Stromal cell of bone marrow (primary cell): ENCODE data around the gene KDM5B.

ENCODE experiments used
- DNase-seq: peaks from one replicate; pipeline ENCODE4 v3.0.0-alpha.2; 2012; ENCODE audit warnings: low read depth

Gene KDM5B

DNA sequence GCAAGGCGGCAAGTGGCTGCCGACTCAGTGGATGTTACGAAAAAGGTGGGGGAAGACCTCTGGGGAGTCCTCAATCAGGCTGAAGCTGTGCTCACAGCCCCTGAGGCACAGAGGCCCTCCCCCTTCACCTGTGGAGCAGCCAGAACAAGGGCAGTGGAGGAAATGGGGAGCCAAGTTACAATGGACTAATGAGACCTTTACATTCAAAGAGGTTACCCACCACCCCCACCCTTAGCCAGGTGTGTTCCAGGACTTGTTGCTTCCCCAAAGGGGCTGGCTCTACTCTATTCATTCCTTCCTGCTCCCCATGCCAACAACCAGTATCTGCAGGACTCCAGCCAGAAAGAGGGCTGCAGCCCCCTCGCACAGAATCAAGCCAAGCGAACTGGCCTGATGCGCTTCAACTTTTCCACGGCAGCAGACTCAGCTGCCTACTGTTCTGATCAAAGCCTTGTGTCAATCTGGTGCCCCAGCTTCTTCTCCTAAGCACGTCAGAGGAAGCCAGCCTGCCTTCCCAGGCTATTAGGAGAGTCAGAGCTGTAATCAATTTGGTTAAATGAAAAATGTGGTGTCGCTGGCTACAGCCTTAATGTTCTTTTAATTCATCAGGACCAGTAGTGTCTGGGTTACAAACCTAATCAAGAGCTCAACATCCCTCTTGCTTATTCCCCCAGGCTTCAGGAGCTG is 96.1 kb downstream of the KDM5B start:
- no peak for DNase-seq

DNA sequence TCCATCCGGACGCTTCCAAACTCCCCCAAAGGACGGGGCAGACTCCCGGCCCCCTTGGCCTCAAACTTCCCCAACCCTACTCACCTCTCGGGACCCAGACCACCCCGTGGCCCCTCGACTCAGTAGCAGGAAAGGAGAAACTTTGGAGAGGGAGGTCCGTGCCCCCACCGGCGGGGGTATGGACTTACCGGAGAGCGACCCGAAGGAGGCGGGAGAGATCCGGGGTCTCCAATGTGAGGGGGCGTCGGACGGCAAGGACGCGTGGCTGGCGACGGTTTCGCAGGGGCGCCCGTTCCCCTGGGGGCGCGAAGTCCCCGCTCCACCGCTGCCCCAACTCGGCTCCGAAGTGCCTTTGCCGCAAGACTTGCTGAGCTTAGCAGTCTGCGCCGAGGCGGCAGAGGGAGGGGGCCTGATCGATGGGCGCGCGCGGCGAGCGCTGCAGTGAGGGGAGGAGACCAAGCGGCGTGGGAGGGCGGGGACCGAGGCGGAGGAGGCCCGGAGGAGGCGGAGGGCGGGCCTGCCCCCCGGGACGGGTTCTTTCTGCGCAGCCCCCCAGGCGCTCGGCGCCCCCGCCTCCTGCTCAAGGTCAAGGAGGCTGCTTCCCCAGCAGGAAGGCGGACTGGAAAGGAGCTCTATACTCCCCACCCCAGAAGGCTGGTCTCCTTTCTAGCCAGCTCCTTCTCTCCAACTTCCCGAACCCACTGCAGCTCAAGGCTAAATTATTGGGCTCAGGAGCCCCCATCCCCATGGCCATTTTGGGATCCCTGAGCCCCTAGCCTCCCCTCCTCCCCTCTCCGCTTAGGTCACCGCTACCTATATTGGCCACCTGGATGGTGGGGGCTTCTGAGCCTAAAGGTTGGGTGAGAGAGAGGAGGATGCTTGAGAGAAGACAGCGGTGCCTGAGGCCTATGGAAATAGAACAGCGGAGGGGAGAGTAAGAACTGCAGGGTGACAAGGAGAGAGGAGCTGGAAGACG is 97.9 kb downstream of the KDM5B start, which contains the start of gene SYT2:
Gene SYT2 (minus strand): TSS at position 385 of the 976 bp plus-strand sequence. CDS start 104,682 bp downstream, outside the sequence.
- no peak for DNase-seq

DNA sequence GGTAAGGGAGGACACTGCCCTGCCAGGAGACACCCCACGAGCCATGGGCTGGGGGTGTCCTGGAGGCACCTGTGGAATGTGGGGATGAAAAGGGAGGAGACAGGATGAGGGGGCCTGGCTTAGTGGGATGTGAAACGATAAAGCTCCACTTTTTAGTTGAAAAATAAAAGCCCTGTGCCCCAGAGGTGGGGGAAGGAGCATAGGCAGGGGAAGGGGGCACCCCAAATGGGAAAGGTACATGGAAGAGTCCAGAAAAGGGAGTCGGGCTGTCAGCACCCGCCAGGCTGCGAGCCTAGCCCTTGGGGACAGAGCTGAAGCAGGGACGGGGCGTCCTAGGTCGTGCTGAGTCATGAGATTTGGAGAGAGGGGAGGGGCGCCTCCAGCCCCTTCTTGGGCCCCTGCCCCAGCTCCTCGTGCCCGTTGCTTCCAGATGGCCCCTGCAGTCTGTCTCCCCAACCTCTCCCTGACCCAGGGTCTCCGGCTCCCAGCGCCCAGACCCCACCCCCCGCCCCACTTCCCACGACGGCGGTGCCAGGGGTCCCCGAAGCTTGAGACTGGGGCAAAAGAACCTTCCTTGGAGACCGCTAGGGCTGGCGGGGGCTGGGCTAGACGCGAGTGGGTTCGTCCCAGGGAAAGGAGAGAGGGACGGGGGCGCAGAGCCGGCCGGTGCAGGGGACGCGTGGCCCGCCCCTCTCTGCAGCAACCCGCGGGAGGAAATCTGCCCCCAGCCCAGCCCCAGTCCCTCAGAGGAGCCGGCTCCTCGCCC is 98.8 kb downstream of the KDM5B start:
- DNase-seq, result no peak

DNA sequence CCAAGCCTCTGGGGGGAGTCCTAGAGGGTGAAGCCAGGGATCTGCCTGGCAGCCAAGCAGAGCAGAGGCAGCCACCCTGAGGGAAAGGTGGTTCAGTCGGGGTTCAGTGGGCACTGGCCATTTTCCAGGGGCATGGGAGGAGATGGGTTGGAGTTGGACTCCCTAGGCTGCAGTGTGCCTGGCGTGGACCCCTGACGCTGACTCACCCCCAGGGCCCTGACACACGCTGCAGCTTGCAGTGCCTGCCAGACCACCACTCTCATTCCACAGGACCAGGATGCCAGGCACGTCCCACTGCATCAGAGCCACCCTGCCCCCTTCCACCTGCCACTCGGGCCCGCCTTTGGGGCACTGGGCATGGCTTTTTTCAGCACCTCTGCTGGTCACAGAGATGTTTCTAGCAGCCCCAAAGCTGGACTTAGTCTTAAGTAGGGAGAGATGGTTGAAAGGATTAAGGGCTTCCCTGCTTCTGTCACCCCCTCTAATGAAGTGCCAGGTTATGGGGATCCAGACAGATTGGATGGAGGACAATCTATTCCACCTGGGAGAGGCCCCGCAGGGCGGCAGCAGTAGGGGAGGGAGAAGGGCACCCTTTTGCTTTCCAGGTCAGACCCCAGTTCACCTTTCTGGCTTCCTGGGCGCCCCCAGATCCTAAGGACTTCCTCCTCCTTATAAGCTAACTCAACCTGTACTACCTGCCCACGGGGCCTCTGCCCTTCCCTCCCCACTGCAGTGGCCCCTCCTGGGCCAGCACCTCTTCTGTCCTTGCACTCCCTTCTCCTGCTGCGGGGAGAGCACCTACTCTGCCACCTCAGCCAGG is 99.6 kb downstream of the KDM5B start:
- DNase-seq, result no peak

DNA sequence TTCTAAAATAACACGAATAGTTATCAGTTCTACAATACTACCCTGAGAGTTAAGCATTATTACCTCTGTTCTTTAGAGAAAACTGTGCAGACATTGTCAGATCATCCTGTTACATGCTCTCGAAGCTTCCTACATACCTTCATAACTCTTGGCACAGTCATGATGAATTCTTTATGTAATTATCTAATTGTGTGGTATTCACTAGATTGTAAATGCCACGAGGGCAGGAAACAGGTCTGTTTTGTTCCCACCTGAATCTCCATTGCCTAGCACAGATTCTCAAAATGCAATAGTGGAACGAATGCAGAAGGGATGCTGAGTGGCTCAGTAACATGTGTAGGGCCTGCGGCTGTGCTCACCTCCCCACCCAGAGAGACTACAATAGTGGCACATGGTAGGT is 101.4 kb downstream of the KDM5B start:
- DNase-seq, result no peak

DNA sequence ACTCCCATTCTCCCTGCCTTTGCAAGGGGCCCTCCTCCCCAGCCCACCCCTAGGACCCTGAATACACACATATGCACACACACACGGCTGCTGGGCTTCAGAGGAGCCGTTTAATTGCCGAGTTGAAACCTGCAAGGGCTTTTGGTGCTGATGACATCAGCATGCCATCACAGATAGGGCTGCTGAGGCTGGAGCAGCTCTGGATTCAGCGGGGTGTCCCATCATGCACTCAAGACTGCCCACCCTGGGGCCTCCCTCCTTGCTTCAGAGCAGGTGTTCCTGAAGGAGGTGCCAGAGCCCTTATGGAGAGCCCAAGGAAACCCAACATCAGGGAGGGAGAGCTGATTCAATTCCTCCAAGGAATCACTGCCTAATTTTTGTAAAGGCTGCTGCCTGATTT is 103.6 kb downstream of the KDM5B start:
- no peak for DNase-seq

DNA sequence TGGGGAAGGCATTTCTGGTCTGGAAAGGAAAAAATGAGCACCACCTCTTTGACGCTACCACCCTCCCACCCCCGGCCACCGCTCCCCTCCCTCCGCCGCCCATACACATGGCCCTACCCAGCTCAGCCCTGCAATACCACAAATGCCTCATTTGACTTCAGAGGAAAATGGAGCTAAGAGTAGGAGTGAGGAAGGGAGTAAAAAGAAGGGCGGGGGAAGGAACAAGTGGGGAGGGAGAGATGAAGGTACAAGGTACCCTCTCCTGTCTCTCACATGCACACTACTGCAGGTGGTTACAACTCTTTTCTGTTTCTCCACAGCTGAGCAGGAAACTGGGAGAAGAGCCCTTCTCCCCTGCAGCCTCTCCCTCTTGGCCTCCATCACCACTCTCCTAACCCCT is 105.0 kb downstream of the KDM5B start:
- DNase-seq, result no peak

DNA sequence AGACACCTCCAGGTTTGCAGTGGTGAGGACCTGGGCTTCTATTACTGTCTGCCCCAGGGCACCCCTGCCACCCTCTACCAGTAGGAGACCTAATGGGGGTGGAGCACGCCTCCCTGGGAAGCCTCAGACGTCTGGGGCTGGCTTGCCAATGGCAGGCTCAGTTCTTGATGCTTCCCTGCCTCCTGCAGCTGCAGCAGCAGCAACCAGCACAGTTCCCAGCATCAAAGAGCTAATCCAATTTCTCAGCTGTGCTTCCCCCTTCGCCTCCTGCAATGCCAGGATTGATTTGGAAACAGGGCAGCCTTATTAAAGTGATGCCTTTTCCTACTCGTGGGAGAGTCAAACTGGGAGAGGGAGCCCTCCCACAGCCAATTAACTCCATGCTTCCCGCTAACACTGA is 106.1 kb downstream of the KDM5B start:
- DNase-seq, result no peak

DNA sequence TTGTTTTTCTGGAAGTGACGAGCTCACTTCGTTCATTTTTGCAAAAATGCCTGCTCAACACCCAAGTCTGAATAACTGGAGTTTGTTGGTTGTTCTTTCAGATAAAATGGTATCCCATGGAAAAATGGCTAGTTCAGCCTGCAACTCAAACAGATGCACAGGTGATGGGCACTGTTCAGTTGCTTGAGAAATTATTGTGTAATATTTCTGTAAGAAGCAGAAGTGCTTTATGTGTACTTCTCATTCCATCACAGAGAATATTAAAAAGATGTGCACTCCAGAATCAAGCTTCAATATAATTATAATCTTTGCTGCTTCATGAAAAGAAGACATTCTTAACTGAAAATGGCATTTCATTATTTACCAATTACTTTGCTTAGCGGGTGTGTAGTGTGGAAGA is 107.0 kb downstream of the KDM5B start:
- DNase-seq, result no peak

DNA sequence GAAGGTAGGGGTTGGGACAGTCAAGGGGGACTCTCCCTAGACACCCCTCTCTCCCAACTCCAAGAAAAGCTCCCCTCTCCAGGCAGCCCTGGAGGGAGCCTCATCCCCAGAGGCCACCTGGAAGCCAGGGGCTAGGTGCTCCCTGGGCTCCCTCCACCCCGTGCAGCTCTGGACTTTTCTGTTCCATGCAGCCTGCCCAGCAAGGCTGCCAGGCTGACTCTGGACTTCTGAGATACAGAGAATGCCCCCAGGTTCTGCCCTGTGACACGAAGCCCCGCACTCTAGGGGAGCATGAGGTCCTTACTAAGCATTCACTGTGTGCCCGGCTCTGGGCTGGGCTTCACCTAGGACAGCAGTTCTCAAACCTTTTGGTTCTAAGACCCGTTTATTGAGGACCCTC is 108.2 kb downstream of the KDM5B start:
- DNase-seq, result no peak

DNA sequence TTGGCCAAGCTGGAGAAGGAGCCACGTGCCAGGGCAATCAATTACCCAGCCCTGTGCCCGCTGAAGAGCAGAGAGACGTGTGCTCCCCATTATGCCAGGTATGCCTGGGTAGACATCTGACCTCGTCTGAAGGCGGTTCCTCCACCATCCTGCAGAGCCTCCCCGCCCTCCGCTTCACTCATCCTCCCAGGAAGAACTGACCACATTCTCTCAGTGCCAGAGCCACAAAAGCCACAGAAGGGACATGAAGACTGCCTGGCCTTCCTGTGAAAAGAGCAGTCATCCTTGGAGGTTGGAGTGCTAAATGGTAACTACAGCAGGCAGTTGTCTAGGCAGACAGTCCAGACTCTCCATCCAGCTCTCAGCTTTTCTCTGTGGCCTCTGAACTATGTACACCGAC is 109.9 kb downstream of the KDM5B start:
- DNase-seq, result no peak

DNA sequence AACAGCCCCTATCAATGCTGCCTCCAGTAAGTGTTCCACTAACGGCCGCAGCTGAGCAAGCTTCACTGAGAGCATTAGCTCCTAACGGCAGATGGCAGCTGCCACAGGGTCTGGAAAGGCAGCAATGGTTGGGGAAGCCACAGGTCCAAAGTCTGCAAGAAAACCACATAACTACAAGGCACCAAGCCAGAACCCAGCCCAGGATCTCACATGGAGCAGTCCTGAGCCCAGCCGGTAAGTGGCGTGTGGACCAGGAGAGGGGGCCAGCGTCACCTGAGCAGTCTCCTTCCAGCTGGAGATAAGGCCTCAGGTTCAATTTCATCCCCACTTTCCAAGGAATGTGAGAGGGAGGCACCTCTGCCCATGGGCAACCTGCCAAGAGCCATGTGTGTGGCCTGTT is 111.2 kb downstream of the KDM5B start:
- DNase-seq, result no peak

DNA sequence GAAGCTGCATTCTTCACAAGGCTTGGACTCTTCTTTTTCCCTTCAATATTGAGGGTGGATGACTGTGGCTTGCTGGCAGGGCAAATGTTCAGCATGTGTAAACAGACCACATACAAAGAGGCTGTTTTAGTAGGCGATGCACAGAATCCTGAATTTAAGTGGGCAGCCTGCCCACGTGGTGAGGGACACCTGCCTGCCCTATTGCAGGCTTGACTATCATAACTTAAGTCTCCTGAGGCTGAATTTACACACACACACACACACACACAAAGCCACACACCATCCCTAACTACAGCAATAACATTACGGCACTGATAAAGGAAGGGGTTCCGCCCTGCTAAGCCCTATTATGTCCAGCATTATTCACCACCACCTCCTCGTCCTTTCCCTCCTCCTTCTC is 113.9 kb downstream of the KDM5B start:
- DNase-seq, result no peak

DNA sequence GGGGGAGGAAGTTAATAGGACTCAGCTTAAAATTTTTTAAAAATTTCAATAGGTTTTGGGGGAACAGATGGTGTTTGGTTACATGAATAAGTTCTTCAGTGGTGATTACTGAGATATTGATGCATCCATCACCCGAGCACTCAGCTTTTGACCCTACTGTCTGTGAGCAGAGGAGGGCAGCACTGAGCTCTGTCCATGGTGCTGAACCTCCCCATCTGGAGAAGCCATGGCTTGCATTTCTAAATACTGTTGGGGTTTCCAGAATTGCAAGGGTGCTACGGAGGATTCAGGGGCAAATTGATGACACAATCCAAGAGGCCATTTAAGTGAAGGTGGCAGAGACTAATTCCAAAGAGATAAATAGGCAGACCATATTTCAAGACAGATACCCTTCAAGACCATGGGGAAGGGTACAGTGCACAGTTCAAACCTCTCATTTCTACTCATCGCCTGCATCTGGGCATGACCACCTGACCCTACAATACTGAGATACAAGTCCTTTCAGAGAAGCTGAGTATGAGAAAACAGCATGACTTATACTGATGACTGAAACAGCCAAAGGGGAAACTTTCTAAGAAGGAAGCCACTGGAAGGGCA is 115.2 kb downstream of the KDM5B start:
- DNase-seq, result peak; percentile 49

DNA sequence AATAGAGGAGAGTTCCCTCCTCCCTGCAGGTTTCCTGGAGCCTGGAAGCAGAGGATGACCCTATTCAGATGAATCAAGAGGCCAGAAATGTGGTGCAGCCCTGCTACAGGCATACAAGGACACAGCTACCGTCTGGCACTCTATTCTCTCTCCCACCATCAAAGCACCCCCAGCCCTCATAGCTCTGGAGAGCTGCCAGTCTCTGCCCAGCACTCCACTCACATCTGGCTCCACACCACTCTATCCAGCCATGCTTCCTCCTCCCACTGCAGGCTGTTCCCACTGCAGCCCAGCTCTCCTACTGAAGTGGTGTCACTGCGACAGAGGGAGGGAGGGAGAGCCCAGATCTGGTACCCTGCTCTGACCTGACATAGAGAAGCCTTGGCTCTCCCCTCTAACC is 116.4 kb downstream of the KDM5B start:
- no peak for DNase-seq

DNA sequence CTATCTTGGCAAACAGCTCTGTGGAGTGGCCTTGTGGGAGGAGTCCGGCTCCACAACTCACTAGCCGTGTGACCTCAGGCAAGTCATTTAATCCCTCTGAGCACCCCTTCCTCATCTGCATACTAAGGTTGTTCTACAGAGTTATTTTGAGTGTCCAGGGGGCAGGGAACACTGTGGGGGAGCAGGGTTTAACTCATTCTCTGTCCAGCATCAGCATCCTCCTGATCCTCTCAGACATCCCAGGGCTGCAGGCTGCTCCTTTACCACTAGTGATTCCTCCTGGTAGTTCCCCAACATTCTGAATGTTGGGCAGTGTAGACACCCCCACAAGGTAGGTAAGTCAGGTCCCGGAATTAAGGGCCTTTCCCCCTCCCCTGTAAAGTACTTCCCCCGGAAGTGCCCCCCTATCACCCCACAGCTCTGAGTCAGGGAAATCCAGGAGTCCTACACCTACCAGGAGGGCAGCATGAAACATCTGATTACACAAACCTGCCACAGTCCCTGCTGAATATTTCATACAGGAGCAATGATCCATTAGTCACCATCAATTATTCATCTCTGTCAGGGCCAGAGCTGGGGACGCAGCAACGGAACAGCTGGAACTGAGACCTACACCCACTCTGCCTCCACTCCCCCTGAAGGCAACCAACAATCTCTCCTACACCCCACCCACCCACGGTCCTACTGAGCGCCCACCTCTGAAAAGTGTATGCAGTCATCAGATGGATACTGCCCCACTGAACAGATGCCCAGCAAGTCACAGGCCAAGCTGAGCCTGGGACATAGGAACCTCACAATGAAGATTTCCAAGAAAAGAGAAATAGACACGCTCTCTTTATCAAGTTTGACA is 118.5 kb downstream of the KDM5B start:
- no peak for DNase-seq

DNA sequence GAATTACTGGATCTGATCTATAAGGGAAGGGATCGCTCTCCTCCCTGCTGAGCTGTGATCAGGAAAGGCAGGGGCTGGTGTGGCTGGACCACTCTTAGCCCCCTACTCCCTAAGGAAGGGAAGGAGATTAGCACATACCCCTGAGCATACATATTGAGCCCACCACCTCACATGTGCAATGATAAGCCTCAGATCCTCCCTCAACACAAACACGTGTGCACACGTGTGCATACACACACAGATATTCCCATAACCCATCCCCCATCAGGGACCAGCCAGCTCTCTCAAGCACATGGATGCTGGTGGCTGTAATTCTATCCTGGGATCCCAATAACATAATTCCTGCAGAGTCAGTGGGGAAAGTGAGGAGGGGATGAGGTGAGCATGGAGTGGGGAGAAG is 119.1 kb downstream of the KDM5B start:
- DNase-seq, result no peak

DNA sequence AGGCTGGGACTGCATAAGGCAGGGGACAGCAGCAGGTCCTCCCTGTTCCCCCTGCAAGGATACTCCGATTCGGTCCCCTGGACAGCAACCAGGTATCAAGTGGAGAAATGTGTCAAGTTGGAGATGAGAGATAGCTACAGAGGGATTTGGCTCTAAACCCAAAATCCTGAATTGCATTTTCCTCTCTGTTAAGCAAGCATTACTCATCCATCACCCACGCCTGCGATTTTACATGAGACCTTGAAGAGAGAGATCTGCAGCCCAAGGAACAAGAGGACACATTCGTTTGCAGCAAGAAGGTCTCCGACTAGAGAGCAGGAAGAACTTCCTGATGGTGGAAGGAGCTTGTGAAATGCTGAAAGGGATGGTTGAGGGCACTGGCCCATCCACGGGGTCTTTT is 119.8 kb downstream of the KDM5B start:
- DNase-seq, result peak; percentile 3

DNA sequence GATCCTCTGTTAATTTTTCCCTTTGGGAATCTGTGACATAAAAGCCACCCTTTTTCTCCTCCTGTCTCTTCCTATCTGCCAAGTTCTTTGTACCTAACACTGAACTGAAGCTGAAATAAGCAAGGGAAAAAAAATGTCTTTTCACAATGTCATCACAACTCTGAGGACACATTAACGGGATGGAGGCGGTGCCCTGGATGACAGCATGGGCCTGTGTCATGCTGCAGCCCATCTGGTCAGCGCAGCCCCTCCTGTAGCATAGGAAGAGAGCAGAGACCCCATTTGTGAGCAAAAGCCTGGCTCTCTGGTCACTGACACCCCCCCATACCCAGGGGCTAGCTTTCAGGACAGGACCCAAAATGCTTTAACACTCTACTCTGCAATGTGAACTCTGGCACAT is 120.4 kb downstream of the KDM5B start:
- DNase-seq, result no peak

DNA sequence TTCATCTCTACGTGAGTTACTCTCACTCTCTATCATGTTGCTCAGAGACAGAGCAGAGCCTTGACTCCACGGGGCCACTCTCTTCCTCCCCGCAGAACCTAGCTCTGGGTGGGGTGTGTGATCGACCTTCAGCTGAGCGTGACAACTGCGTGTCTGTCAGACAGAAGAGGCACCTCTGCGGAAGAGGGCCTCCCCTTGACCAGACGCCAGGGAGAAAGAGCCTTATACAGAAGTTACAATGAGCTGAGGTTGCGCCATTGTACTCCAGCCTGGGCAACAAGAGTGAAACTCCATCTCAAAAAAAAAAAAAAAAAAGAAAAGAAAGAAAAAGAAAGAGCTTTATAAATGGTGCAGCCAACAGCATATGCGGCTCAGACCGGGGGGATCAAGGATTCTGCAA is 120.9 kb downstream of the KDM5B start:
- no peak for DNase-seq
